CD14-positive monocyte (primary cell): ENCODE measurements around the gene FER1L5. TPM values are rescaled to one million over a fixed set of nuclear protein-coding genes. Genes with fewer than 3 reads are reported as not detected.

Experiments
- DNase-seq, 3 donors: peaks; one replicate each; pipeline ENCODE4 v3.0.0-alpha.2; 2011 to 2022
- H2AFZ ChIP-seq: 2 replicates; pipeline ENCODE4 v1.6.0; 2012; ENCODE audit warnings: mild to moderate bottlenecking, low read depth, low read length, inconsistent platforms; ENCODE audit not compliant: insufficient read depth, poor library complexity, severe bottlenecking
- H3K27ac ChIP-seq, 2 donors: 1 replicate in 1 of 2; 2 replicates in 1 of 2; pipeline ENCODE4 v1.5.1; 2012 to 2013; ENCODE audit warnings: low read length in 2 of 2, control low read depth in 1 of 2, inconsistent platforms in 1 of 2, low read depth in 1 of 2, mild to moderate bottlenecking in 1 of 2
- H3K27me3 ChIP-seq, 2 donors: one replicate each; pipeline versions ENCODE4 v1.6.0 to v1.6.1; 2011 to 2013; ENCODE audit warnings: low read length in 2 of 2; ENCODE audit not compliant: control insufficient read depth in 2 of 2, insufficient read depth in 2 of 2
- H3K36me3 ChIP-seq, 2 donors: replicated peaks in 1 of 2; 1 replicate in 1 of 2; 2 replicates in 1 of 2; pipeline versions ENCODE4 v1.5.1 to v1.6.1; 2012 to 2013; ENCODE audit warnings: low read length in 2 of 2, control low read depth in 1 of 2, inconsistent platforms in 1 of 2, mild to moderate bottlenecking in 1 of 2; ENCODE audit not compliant: insufficient read depth in 2 of 2, control insufficient read depth in 1 of 2
- H3K4me1 ChIP-seq, 2 donors: 1 replicate in 1 of 2; 2 replicates in 1 of 2; pipeline versions ENCODE4 v1.5.1 to v1.6.1; 2012 to 2013; ENCODE audit warnings: low read length in 2 of 2, control low read depth in 1 of 2, inconsistent platforms in 1 of 2, mild to moderate bottlenecking in 1 of 2, moderate library complexity in 1 of 2; ENCODE audit not compliant: insufficient read depth in 2 of 2, control insufficient read depth in 1 of 2
- H3K4me2 ChIP-seq: replicated peaks from 2 replicates; pipeline ENCODE3; 2012; ENCODE audit warnings: low read length, moderate library complexity, mild to moderate bottlenecking; ENCODE audit not compliant: poor library complexity, severe bottlenecking; ENCODE audit errors: extremely low read depth
- H3K4me3 ChIP-seq, 3 experiments: fragments of 200-600 bp in 1 of 3; sonication (generic) in 1 of 3; replicated peaks in 1 of 3; 1 replicate in 2 of 3; 2 replicates in 1 of 3; pipeline ENCODE4 v1.5.1; 2011 to 2013; ENCODE audit warnings: low read length in 3 of 3, mild to moderate bottlenecking in 3 of 3, control low read depth in 2 of 3, low read depth in 2 of 3, inconsistent platforms in 1 of 3, moderate library complexity in 1 of 3
- H3K79me2 ChIP-seq: 2 replicates; pipeline ENCODE4 v1.6.0; 2012; ENCODE audit warnings: mild to moderate bottlenecking, control low read depth, inconsistent platforms, low read length, moderate library complexity; ENCODE audit not compliant: insufficient read depth
- H3K9ac ChIP-seq: 2 replicates; pipeline ENCODE4 v1.6.0; 2017; ENCODE audit warnings: low read length, mild to moderate bottlenecking; ENCODE audit not compliant: insufficient read depth, poor library complexity, severe bottlenecking
- H3K9me3 ChIP-seq, 2 donors: replicated peaks in 1 of 2; 1 replicate in 1 of 2; 2 replicates in 1 of 2; pipeline versions ENCODE4 v1.5.1 to v1.6.1; 2012 to 2013; ENCODE audit warnings: low read length in 2 of 2, control low read depth in 1 of 2; ENCODE audit not compliant: control insufficient read depth in 1 of 2, insufficient read depth in 1 of 2
- H4K20me1 ChIP-seq: 2 replicates; pipeline ENCODE4 v1.6.0; 2012; ENCODE audit warnings: mild to moderate bottlenecking, low read length, control low read depth, moderate library complexity; ENCODE audit not compliant: insufficient read depth
- H3K27ac Mint-ChIP-seq, 7 donors: one replicate each; pipeline ENCODE4 v1.8.0; 2020; ENCODE audit warnings: mild to moderate bottlenecking in 7 of 7, mixed read lengths in 7 of 7, moderate library complexity in 6 of 7, inconsistent platforms in 2 of 7
- H3K27me3 Mint-ChIP-seq, 3 donors: one replicate each; pipeline ENCODE4 v1.8.0; 2021 to 2022; ENCODE audit warnings: low read depth in 3 of 3, mild to moderate bottlenecking in 3 of 3, mixed read lengths in 3 of 3, moderate library complexity in 3 of 3, inconsistent platforms in 1 of 3
- H3K36me3 Mint-ChIP-seq, 2 donors: one replicate each; pipeline ENCODE4 v1.8.0; 2020; ENCODE audit warnings: mixed read lengths in 2 of 2, inconsistent platforms in 1 of 2, mild to moderate bottlenecking in 1 of 2
- H3K4me1 Mint-ChIP-seq: one replicate; pipeline ENCODE4 v1.8.0; 2020; ENCODE audit warnings: mild to moderate bottlenecking, mixed read lengths
- H3K4me3 Mint-ChIP-seq, 2 donors: one replicate each; pipeline ENCODE4 v1.8.0; 2020; ENCODE audit warnings: mild to moderate bottlenecking in 2 of 2, mixed read lengths in 2 of 2, moderate library complexity in 1 of 2
- H3K9me3 Mint-ChIP-seq, 7 donors: one replicate each; pipeline ENCODE4 v1.8.0; 2020 to 2022; ENCODE audit warnings: mixed read lengths in 7 of 7, mild to moderate bottlenecking in 6 of 7, moderate library complexity in 6 of 7, inconsistent platforms in 2 of 7
- CTCF ChIP-seq: fragments of 200-600 bp; IDR thresholded peaks from one replicate; pipeline ENCODE4 v1.8.0; 2022; ENCODE audit warnings: antibody characterized with exemption, mild to moderate bottlenecking
- WGBS: methylation state at CpG from one replicate; pipeline ENCODE4 v1.1.5; 2013; ENCODE audit warnings: missing lambda C conversion rate; ENCODE audit not compliant: insufficient coverage; 5-methylcytosine and 5-hydroxymethylcytosine counted together
- intact Hi-C, 2 donors: fragments of 100-400 bp; cut with micrococcal nuclease; formaldehyde crosslinking; loops; one replicate each; pipeline versions ENCODE4 v1.15.0 to v1.15.1; 2023
- polyA plus RNA-seq, 3 donors: library from polyadenylated mRNA; depleted of rRNA in 1 of 3; unstranded in 2 of 3; stranded (reverse) in 1 of 3; fragments of 300-500 nt in 2 of 3; fragments of >200 nt in 1 of 3; fragmentation: Illumina TruSeq in 2 of 3; gene quantifications; 1 replicate in 2 of 3; 2 replicates in 1 of 3; pipeline ENCODE4 v1.2.3, GENCODE V29; 2012 to 2021

The FER1L5 gene
- polyA plus RNA-seq, 3 donors: not detected

- H3K4me1 Mint-ChIP-seq: peaks cover 13% of the 10 kb centered on the region
- H3K27ac Mint-ChIP-seq: peak overlapping the region; percentile 33 to 86 (median 78)
- no peaks in the 10 kb centered on the region for H3K9me3 Mint-ChIP-seq
- no peak overlapping the region for H3K9ac ChIP-seq
- no peaks in the 10 kb centered on the region for H3K27me3 ChIP-seq
- H3K36me3 Mint-ChIP-seq: peaks cover 44 to 66% of the 10 kb centered on the region in 2 donors
- H3K4me2 ChIP-seq: no peak overlapping the region
- H4K20me1 ChIP-seq: no peaks in the 10 kb centered on the region
- TF ChIP-seq CTCF: no peak
- WGBS: 50% methylated on average over 1 of the region's 5 CpGs
- H3K36me3 ChIP-seq: peaks cover 26 to 29% of the 10 kb centered on the region in 2 donors
- peak; percentile 16 to 54 (median 51) for DNase-seq
- H3K4me3 Mint-ChIP-seq: no peak overlapping the region
- no peaks in the 10 kb centered on the region for H3K79me2 ChIP-seq
- H3K4me1 ChIP-seq: peaks cover 8 to 9% of the 10 kb centered on the region in 2 donors
- peaks cover 0 to 3% (median 0%) of the 10 kb centered on the region in 3 donors for H3K27me3 Mint-ChIP-seq
- H3K9me3 ChIP-seq: no peaks in the 10 kb centered on the region
- intact Hi-C loops: no loop called here
- no peak overlapping the region for H3K4me3 ChIP-seq
- H3K27ac ChIP-seq: peak overlapping the region; percentile 4 to 47
- H2AFZ ChIP-seq: no peak overlapping the region
Measured at GRCh38 chr2:96727431-96727830, 84.9 kb downstream of the FER1L5 start.

GRCh38 chr2:96729748-96730147, 87.2 kb downstream of the FER1L5 start:
- no peak overlapping the region for H3K4me2 ChIP-seq
- H3K27me3 Mint-ChIP-seq: peaks cover 0 to 3% (median 0%) of the 10 kb centered on the region in 3 donors
- H3K27ac ChIP-seq: no peak overlapping the region
- peaks cover 8 to 9% of the 10 kb centered on the region in 2 donors for H3K4me1 ChIP-seq
- no peaks in the 10 kb centered on the region for H4K20me1 ChIP-seq
- no peak overlapping the region for H3K4me3 Mint-ChIP-seq
- peaks cover 46 to 52% of the 10 kb centered on the region in 2 donors for H3K36me3 ChIP-seq
- no peak for TF ChIP-seq CTCF
- DNase-seq: no peak
- WGBS: 89% methylated on average over 6 of the region's 7 CpGs
- H3K27ac Mint-ChIP-seq: no peak overlapping the region
- H3K9ac ChIP-seq: no peak overlapping the region
- no peak overlapping the region for H3K4me3 ChIP-seq
- H3K4me1 Mint-ChIP-seq: peaks cover 13% of the 10 kb centered on the region
- peaks cover 59 to 76% of the 10 kb centered on the region in 2 donors for H3K36me3 Mint-ChIP-seq
- intact Hi-C loops: loop anchor here in 1 of 2 donors (10.0 kb wide), 1 partner anchor 95 kb away; the partner anchor contains the start of gene KANSL3
- no peaks in the 10 kb centered on the region for H3K9me3 Mint-ChIP-seq
- H3K79me2 ChIP-seq: no peaks in the 10 kb centered on the region
- no peak overlapping the region for H2AFZ ChIP-seq
- no peaks in the 10 kb centered on the region for H3K9me3 ChIP-seq
- H3K27me3 ChIP-seq: no peaks in the 10 kb centered on the region
